GM12873 (cell line): ENCODE results near the gene ALDH1L1.

Experiments
- TF ChIP-seq, protein P1 (sequence below): IDR thresholded peaks from 2 replicates; pipeline ENCODE4 v1.5.1; 2012; ENCODE audit warnings: low read depth, mild to moderate bottlenecking, moderate library complexity, low read length, control low read depth; ENCODE audit not compliant: insufficient read depth; ENCODE audit errors: missing control alignments

Gene ALDH1L1

DNA sequence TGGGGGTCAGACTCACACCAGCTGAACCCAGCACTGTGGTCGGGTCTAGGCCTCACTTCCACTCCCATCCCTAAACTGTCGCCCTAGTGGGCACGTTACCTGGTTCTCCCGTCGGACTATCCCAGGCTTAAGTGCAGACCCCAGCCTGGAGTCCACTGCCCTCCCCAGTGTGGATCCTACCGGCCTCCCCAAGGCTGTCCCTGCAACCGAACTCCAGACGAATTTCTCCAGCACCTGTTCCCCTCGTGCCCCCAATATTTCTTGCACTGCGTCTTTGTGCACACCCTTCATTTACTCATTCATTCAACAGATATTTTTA lies 122.9 kb downstream of the ALDH1L1 start:
- TF ChIP-seq, protein P1, sequence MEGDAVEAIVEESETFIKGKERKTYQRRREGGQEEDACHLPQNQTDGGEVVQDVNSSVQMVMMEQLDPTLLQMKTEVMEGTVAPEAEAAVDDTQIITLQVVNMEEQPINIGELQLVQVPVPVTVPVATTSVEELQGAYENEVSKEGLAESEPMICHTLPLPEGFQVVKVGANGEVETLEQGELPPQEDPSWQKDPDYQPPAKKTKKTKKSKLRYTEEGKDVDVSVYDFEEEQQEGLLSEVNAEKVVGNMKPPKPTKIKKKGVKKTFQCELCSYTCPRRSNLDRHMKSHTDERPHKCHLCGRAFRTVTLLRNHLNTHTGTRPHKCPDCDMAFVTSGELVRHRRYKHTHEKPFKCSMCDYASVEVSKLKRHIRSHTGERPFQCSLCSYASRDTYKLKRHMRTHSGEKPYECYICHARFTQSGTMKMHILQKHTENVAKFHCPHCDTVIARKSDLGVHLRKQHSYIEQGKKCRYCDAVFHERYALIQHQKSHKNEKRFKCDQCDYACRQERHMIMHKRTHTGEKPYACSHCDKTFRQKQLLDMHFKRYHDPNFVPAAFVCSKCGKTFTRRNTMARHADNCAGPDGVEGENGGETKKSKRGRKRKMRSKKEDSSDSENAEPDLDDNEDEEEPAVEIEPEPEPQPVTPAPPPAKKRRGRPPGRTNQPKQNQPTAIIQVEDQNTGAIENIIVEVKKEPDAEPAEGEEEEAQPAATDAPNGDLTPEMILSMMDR, result no peak

DNA sequence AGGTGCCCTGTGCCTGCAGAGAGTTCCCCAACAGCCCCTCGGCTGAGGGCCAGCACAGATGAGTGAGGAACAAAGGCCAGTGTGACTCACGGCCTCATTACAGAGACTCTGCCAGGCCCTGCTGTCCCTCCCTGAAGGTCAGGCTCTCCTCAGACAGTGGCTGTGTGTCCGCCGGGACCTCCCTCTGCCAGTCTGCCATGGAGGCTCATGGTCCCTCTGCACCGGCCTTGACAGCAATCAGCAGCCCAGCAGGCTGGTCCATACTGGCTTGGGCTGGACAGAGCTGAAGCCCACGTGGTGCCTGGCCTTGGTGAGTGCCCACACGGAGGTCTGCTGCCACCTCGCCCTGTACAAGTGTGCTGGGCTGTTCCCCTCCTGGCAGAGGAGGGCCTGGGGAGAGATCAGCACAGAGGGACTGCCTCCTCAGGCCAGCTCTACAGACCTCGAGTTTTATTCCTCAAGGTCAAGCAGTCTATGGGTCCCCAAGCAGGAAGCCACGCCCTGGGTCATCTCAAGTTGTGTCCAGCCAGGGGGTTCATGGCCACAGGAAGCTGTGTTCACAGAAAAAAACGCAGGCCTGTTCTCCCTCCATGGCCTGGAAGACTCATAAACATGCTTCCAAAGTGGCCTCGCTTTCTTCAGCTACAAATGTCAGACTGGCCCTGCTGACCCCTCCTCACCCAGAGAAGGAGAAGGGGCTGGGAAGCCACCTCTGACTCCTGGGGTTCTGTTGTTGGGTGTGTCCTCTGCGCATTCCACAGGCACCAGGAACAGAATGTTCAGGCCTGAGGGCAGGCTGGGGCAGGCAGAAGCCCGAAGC lies 123.5 kb downstream of the ALDH1L1 start:
- TF ChIP-seq, protein P1, result no peak

DNA sequence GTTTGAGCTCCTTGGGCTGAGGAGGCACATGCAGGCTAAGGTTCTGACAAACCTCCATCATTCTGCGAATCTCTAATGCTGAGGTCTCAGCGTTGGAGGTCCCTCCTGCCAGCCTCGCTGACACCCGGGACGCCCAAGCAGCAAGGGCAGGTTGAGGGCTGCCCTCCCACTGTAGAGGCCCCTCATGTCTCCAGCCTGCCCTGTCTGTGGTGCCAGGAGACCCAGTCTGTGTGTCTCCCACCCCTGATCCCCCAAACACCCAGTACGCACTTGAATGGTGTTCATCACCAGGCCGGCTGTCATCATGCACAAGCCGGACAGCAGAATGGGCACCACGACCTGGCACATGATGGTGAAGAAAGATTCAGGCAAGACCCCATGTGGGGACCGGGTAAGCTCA lies 124.3 kb downstream of the ALDH1L1 start:
- TF ChIP-seq, protein P1, result no peak

DNA sequence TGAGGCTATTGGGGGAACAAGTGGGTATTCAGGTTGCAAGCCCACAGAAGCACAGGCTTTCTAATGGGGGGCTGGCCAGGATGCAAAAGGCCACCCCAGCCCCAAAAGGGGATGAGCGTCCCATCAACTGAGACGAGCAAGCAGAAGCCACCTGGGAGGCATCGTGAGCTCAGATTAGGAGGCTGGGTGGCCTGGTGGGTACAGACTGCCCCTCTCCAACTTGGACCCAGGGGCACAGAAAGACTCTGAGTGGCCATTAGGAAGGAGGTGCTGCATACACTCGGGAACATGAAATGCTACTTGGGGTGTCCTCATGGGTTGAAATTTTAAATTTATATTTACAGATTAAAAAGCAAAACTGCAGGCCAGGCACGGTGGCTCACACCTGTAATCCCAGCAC lies 125.5 kb downstream of the ALDH1L1 start:
- TF ChIP-seq, protein P1, result no peak

DNA sequence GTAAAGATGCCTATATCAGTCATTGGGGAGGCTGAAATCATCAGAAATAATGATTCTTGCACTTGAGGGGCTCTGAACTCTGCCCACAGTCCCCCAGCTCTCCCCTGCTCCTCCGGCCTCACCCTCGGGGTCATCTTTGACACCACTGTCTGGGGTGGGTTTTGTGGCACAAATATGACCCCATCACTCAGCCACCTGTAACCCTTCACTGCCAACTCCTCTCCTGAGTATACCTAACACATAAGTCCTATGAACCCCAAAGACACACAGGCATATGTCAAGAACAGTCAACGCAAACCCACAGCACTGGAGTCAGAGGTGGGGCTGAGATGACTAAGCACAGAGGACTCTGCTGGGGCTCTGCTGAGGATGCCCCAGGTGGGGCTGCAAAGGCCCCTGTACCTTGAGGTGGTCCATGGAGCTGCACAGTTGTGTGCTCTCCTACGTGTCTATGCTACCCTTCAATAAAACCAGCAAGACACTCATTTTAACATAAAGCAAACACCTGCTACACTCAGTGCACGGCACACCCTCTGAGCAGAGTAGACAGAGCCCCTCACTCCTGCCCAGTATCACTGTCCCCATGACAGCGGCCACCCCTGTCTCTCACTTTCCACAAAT lies 126.3 kb downstream of the ALDH1L1 start:
- TF ChIP-seq, protein P1, result no peak
